Stimulated activated CD4-positive, alpha-beta T cell treated with anti-CD3 and anti-CD28 coated beads, Interleukin-1b, Interleukin-23, amount 100 ng/mL, for 48 hours (primary cell): ENCODE data around the gene SHISA8.
A peak's percentile ranks its signal among the peaks of the same experiment; 100 is the strongest.
"Not testable (repeated sequence)": the region's sequence is repeated elsewhere in the genome, so short reads cannot be mapped to it uniquely, and the experiment has no call there.

Experiments
- DNase-seq: peaks from one replicate; pipeline ENCODE4 v3.0.0-alpha.2; 2020

SHISA8 gene

DNA sequence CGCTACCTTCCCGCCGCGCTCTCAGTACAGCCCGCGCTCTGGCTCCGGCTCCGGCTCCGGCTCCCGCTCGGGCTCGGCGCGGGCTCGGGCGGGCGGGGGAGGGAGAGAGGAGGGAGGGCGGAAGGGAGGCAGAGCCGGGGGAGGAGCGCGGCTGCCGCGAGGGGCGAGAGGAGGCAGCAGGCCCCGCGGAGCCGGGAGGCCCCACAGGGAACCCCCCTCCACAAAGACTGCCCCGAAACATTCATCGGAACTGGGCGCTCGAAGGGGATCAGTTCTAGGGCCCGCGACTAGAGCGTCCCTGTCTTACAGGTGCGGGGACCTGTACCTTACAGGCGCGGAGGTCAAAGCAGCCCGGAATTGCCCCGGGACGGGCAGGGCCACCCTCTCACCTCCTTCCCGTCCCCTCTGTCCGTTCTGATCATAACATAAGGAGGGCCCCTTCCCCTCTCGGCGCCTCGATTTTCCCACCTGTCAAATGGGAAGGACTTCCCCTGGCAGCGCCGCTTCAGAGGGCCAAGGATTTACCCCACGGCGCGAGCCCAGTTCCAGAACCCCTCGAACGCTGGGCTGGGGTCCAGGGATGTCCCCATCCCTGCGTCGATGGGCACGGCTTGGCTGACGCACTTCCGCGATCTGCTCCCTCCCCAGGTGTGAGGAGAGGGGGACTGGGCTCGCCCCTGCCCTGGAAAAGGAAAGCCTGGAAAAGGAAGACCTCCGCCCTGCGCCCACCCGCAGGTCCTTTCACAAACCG is at the start of gene SHISA8:
Gene SHISA8, minus strand, starts transcription at position 40 of the 751 bp plus-strand sequence. CDS start 407 bp downstream, outside the sequence.
- DNase-seq: peak; percentile 57

DNA sequence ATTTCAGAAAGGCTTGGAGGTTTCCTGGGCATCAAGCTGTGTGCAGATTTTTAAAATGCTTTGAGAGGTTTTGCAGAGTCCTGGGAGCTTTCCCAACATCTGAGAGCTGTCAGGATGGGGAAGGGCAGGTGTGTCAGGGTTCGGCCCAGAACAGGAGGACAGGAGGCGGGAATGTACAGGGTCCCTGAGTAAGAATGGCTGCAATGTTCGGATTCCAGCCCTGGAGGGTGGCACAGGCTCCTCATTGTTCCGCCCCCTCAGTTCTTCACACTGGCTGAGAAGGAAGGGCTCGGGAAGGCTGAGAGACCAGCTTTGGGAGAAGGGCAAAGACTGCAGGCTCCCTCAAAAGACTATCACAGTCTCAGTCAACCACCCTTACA is 49.2 kb upstream of the SHISA8 start:
- DNase-seq: no peak

DNA sequence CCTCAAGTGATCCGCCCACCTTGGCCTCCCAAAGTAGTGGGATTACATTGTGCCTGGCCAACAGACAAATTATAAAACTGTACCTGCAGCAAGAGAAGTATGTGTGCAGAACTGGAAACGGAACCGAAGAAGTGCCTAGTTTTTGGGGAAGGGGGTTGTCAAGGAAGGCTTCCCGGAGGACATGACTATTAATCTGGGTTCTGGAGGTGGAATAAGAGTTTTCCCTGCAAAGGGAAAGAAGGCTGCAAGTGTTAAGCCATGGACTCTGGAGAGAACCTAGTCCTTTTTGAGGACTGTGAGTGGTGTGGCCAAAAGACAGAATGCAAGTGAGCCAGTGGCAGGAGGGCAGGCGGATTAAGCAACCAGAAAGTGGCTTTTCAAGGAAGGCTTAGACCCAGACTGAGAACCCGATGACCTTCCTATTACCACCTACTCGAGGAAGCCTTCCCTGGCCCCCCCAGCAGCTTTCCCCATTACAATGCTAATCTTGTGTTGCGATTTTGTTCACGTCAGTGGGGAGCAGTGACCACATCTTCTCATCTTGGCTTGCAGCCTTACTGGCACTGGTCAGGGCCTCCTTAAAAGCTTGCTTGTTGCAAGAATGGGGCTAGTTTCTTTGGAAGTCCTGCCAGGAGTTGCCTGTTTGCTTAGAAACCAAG is 48.7 kb upstream of the SHISA8 start:
- DNase-seq: no peak

DNA sequence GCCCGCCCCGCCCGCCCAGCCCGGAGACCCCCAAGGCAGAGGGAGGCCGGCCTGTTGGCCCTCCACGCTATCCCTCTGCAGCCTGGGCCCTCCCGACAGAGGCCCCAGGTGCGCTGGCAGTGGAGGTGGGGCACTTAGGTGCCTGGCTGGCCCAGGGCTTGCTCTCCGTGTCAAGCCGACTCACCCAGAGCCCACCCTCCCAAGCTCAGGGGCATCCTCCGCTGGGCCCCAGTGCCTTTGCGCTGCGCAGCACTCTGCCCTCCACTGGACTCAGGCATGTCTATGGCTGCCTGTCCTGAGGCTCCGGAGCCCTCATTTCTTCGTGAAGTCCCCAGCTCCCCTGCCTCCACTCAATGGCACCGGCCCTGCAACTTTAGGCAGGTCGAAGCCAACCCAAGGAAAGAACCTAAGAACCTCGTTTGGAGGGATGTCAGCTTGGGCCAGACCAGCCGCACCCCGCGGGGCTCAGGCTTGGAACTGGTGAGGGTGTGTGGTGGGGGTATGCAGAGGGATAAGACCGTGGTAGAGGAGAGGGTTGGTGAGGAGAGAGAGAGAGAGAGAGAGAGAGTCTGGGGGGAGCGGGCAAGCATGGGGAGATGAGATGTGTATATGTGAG is 43.2 kb upstream of the SHISA8 start:
- DNase-seq: no peak

DNA sequence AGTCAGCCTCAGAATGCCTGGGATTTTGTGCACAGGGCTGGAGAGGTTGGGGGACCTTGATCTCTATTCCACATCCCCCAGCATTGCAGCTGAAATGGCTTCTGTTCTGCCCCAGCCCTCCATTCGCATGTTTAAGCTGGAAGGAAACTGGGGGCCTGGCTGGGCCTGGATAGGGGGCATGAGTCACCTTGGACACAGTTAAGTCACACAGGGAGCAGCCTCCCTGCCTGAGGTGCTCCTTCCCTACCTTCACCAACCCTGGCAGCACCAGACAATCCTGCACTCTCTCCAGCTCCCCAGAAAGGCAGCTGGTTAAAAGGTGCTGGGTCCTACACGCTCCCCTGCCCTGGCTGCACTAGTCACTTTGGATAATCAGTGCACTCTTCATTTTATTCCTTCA is 37.8 kb upstream of the SHISA8 start:
- no peak for DNase-seq

DNA sequence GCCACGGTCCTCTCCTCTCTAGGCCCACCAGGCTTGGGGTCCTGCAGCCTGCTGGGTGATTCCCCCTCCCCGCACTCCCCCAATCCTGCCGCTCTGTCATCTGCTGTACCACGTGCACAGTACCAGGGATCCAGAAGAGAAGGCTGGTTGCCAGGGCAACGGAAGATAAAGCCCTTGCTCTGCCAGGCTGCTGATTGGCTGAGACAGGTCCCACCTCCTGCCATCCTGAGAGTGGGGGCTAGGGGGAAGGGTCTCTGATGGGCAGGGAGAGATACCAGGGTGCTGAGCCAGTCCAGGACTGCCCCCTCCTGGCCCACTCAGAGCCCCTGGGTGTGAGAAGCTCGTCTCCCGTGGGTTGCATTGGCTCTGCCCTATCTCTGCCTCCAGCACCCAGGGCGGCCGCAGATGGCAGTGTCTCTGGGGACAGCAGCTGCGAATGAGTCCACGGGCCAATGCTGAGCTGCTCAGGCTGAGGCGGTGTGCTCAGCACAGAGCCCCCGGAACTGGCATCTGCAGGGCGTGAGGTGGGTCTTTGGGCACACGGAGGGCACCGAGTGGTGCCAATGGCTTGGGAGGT is 37.1 kb upstream of the SHISA8 start, which contains the start of gene SMIM45:
Gene SMIM45, plus strand, starts transcription at position 253 of the 577 bp plus-strand sequence.
- DNase-seq: no peak

DNA sequence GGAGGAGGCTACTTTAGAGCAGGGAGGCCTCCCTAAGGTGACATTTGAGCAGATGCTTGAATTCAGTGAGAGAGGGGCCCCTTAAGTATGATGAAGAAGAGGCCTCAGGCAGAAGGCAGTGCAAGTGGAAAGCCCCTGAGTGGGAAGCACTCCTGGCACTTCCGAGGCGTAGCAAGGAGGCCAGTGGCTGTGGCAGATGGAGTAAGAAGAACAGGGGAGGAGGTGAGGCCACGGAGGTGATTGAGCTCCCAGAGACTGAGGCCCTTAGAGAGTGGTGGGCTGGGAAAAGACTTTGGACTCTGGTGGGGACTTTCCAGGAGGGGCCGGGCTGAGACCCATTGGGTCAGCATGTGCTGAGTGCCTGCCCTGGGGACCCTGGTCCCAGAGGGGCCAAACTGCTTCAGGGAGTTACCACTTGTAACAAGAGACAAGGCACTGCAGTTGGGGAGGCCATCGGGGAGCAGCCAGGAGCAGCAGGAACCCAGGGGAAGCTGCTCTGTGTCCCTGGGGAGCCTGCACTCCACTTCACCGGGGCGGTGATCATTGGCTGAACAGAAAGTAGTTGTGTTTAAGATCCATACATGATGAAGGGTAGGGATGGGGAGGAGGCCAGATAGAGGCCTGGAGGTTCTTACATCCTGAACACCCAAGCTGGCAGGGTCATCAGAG is 34.6 kb upstream of the SHISA8 start:
- no peak for DNase-seq

DNA sequence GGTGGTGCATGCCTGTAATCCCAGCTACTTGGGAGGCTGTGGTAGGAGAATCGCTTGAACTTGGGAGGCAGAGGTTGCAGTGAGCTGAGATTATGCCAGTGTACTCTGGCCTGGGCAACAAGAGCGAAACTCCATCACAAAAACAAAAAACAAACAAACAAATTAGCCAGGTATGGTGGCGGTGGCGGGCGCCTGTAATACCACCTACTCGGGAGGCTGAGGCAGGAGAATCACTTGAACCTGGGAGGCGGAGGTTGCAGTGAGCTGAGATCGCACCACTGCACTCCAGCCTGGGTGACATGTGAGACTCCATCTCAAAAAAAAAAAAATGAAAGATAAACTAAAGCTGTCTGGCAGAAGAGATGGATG is 34.0 kb upstream of the SHISA8 start:
- not testable (repeated sequence) for DNase-seq

DNA sequence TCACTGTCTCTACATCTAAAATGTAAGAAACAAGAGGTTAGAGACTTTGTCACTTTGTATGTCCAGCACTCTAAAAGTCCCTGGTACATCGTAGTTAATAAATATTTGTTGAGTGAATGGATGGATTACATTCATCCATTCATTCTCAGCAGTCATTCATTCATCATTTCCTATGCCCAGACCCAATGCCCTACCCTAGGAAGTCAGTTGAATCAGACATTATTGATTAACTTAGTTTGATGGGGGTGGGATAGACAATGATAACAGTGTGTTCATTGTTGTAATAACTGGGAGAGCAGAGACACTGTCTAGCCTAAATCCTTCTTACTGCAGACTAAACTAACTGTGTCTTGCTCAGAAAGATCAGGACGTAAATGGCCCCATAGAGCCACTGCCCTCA is 33.3 kb upstream of the SHISA8 start:
- no peak for DNase-seq

DNA sequence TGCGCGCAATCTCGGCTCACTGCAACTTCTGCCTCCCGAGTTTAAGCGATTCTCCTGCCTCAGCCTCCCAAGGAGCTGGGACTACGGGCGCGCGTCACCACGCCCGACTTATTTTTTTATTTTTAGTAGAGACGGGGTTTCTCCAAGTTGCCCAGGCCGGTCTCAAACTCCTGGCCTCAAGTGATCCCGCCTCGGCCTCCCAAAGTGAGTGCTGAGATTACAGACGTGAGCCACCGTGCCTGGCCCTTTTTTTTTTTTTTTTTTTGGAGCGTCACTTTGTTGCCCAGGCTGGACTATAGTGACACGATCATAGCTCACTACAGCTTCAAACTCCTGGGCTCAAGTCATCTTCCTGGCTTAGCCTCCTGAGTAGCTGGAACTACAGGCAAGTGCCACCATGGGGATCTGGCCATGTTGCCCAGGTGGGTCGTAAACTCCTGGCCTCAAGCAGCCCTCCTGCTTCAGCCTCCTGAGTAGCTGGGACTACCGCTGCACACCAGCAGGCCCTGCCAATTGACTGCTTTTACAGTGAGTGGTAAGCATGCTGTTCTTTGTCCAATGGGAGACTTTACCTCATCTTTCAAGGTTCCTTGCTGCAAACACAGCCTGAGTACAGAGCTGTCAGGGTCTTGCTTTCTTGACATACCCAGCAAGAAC is 32.7 kb upstream of the SHISA8 start:
- DNase-seq: no peak

DNA sequence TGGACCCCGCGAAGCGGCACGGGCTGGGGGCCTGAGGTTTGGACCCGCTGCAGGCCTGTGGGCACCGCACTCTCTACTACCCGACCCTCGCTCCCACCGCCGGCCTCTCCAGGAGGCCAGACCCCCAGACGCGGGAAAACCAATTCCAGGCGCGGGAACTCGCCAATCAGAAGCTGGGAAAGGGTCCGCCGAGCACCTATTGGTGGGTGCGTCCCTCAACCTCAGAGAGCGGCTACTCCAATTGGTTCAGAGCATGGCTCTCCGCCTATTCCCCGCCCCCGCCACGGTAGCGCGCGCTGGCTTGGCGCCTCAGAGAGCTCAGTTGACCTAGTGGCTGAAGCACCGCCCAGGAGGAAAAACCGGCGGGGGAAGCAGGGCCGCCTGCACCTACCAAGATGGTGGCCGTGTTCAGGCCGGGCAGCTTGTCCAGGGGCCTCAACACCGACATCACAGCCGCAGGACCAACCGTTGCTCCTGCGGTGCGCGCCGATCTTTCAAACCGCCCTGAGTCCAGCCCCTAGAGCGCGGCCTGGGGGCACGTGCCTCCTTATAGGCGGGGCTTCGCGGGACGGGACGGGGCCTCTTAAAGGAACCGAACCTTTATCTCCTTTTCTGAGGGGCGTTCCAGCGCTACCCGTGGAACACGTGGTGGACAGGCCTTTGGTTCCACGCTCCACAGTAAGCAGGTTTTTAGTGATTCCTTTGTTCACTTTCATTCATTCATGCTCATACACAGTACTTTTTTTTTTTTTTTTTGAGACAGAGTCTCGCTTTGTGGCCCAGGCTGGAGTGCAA is 32.0 kb upstream of the SHISA8 start, which contains the start of gene CENPM:
Gene CENPM, minus strand, starts transcription at position 524 of the 795 bp plus-strand sequence. Its CDS starts 76 bp downstream, at position 448.
- DNase-seq: peak; percentile 95

DNA sequence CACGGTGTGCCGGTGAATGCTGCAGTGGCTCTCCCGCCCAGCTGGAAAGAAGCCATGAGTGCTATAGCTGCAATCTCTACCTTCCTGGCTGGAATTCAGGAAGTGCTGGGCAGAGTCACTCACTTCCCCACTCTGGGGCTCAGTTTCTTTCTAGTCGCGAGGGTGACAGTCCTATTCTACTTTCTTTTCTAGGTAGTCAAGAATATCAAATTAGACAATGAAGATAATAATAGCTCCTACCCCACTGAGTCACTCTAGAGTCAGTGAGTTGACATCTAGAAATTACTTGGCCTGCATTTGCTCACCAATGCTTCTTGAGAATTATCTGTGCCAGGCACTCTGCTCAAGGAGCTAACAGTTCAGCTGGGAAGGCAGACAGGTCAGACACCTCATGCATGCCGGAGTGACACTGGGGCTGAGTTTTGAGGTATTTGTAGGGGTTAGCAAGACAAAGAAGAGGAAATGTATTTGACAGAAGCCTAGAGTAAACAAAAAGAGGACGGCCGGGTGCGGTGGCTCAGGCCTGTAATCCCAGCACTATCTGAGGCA is 28.9 kb upstream of the SHISA8 start:
- peak; percentile 64 for DNase-seq

DNA sequence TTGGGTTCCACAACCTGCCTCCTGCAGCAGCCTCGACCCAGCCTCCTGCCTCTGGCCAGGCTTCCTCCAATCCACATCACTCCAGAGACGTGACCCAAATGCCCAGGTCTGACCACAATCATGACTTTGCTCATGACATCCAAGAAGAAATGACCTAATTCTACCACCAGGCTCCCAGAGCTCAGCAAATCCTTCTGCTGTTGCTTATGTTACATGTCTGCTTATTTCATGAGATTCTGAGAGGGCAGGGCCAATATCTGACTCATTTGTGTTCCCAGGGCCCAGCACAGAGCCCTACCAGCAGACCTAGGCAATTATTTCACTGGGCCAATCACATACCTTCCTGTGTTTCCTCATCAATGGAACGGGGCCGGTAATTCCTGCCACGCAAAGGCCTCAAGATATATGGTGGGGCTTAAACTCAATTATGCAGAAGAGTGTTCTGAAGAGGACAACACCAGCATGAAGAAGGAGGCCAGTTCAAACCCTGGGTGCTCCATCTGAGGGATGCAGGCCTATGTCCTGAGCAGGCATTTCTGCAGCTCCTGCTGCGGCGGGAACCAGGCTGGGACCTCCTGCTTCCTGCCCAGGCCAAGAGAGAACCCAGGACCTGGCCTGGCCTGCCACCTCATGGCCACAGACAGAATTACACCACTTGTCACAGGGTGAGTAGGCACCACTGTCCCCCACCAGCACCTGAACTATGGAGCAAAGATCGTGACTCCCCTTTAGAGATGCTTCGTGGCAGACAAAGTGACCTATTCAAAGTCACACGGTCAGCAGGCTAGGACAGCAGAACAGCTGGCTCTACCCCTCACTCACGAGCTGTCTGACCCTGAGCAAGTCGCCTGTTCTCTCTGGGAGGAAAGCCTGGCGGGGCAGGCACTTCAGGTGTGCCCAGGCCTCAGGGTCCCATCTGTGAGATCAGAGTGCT is 26.2 kb upstream of the SHISA8 start:
- peak; percentile 83 for DNase-seq

DNA sequence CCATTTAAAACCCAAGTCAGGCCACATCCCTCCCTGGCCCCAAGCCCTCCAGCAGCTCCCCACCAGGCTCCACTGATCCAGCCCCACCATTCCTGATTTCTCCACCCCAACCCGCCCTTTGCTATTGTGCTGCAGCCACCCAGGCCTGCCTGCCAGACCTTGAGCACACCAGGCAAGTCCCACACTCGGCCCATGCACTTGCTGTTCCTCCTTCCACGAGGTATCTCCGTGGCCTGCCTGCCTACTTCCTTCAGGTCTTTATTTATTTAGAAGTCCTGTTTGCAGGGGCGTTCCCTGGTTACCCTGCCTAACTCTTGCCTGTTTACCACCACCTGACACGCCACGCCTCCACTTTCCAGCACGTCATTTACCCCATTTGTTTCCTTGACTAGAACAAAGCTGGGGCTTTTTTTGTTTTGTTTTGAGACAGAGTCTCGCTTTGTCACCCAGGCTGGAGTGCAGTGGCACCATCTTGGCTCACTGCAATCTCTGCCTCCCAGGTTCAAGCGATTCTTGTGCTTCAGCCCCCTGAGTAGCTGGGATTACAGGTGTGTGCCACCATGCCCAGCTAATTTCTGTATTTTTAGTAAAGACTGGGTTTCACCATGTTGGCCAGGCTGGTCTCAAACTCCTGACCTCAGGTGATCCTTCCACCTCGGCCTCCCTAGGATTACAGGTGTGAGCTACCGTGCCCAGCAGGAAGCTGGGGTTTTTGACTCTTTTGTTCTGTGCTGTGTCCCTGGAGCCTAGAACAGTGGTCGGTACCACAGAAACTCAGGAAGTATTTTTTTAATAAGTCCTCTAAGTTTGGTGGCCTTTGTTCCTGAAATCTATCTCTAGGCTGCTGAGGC is 25.3 kb upstream of the SHISA8 start:
- DNase-seq: peak; percentile 97

DNA sequence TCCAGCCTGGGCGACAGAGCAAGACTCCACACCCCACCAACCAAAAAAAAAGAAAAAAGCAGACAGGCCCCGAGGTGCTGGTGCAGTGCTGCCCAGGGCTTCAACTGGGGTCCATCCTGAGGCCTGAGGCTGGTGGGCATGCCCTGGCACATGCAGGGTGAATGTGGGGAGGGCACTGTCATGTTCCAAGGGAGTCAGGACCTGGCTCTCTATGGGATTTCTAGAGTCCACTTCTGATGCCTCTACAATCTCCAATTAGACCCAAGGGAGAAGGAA is 22.0 kb upstream of the SHISA8 start:
- DNase-seq: no peak

DNA sequence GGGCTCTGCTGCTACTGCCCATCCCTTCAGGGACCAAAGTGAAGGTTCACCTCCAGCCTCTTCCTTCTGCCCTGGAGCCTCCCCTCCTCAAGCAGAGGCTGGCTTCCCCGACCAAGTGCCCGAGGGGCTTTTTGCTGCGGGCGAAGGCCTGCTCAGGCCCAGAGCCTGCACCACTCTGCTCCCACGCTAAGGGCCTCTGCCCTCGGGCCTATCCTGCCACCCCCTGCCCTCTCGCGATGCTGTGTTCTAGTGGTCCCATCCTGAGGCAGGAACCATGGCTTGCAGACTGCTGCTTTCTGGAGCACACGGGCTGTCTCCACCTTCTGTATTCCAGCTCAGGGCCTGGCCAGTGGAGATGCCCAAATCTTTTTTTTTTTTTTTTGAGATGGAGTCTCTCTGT is 20.6 kb upstream of the SHISA8 start:
- no peak for DNase-seq

DNA sequence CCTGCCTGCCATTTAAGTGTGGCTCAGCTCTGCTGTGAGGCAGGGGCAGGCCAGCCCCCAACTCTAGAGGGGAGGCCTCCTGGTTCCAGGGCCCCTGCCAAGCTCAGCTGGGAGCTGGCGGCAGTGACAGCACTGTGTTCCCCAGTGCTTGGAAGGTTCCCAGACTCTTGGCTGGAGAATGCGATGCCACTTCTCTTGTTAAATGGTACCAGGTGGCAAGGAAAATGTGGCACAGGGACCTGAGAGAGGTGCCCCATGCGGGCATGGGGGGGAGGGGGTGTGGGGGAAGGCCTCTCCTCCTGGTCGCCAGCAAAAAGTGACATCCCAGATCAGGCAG is 20.1 kb upstream of the SHISA8 start:
- DNase-seq: no peak

DNA sequence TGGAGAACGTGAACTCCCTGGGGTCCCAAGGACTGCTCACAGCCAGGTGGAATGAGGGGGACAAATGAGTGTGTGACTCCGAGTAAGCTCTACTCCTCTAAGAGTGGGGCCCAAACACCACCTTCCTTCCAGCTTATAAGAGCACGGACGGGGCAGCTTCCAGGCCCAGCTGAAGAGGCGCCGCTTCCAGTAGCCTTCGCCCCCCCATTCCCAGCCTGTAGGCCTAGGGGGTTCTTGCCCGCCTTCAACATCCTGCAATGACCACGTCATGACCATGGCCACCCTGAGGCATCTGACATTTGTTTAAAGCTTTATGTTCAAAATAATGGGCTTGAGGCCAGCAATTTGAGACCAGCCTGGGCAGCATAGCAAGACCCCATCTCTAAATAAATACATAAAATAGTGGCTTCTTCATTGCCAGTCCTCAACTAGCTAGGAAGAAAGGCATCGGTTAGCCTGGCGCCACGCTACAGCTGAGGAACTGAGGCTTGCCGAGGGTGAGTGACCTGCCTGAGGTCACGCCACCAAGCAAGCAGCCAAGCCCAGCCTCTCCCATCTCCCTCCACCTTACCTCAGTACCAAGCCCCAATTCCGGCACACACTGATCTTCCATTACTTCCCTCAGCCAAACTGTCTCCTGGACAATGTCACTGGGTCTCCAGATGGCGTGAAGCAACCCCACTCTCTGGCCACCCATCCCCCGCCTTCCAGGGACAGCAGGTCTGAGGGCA is 19.6 kb upstream of the SHISA8 start:
- DNase-seq: no peak
